Measurements from ENCODE around the gene CRYL1. TPM values are rescaled to one million over a fixed set of nuclear protein-coding genes. Genes with fewer than 3 reads are reported as not detected.

CRYL1 gene
- total RNA-seq, 2 donors from 2014 or later: 24.4 to 30.2 TPM

DNA sequence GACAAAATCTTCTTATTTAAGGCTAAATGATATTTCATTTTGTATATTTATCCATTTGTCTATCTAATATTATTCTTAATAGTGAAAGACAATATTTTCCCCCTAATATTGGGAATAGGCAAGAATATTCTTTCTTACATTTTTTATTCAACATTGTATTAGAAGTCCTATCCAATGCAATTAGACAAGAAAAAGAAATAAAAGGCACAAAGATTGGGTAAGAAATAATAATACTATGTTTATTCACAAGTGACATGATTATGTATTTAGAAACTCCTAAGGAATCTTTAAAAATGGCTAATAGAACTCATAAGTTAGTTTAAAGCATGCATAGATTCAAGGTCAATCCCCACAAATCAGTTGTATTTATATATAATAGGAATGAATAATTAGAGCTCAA is 11.3 kb upstream of the CRYL1 start:
- intact Hi-C loops (cut with DNase I): no loop called here
- no peak for DNase-seq (ENCODE audit: low spot score)

DNA sequence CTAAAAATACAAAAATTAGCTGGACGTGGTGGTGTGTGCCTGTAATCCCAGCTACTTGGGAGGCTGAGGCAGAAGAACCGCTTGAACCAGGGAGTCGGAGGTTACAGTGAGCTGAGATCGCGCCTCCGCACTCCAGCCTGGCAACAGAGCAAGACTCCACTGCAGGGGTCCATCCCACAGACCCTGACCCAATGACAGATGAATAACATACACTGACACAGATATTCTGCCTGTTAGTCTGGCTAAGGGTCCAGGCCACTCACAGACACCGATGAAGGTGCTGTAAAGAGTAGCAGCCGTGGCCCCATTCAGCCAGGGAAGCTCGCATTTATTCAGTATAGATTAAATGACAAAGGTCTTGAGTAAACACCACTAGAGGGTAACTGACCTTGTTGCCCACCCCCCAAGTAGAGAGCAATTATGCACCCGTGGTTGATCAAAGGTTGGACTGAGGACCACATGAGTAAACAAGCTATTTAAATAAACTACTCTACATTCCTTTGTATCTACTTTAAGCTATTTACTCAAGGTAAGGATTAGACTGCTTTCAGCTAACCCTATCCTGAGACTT is 8.5 kb upstream of the CRYL1 start:
- intact Hi-C loops (cut with DNase I): no loop called here
- DNase-seq (ENCODE audit: low spot score): no peak

DNA sequence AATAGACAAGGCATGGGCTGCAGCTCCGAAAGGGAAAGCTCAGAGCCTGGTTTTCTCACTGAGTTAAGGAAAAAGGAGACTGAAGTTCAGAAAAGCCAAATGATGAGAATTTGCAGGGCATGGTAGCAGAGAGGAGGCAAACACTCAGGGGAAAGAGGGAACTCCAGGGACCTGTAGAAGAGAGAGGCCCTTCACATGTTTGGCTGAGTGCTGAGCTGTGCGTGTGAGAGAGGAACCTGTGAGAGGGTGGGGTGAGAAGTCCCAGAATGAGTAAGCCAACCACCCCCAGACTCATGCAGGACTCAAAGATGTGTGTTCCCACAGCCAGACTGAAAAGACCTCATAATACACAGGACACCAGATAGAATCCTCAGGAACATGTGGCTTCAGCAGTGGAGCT is 2.8 kb upstream of the CRYL1 start:
- DNase-seq (ENCODE audit: low spot score): no peak
- intact Hi-C loops (cut with DNase I): no loop called here

DNA sequence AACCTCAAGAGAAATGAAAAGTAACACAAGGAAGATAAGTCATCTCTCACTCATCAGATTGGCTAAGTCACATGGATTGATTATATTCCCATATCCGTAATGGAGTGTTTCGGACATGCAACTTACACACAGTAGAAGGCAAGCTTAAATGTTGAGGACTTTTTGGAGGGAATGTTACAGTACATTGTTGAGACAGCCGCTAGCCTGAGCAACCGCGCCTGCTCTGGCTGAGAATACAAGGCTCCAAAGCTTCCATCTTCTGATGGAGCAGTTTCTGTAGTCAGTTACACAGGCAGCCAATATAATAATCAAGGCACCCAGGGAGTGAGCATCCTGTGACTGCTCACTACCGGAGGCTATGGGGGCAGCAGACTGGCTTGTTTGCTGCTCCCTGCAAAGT is 1.0 kb upstream of the CRYL1 start:
- intact Hi-C loops (cut with DNase I): no loop called here

DNA sequence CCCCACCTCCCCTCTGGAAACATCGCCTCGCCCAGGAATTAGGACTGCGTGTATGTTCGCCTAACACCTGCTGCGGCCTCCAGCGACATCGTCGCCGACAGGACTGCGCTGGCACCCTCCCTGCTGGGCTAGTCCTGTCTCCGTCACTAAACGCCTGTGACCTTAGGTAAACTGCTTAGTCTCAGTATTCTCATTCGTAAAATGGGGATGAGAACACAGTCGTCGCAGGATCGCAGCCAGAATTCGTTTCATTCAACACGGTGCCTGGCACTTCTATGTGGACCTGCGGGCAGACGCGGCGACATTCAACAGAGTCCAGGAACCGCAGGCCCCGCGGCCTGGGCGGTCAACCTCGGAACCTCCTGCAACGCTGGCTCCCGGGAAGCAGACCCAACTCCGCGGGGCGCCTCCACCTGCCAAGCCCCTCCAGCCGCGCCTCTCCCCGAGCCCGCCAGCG is 485 bp downstream of the CRYL1 start:
- DNase-seq (ENCODE audit: low spot score): peak; percentile 83
- intact Hi-C loops (cut with DNase I): no loop called here

More for the DNA sequence above, 1.0 kb upstream of the CRYL1 start:
- DNase-seq (ENCODE audit: low spot score): no peak

- DNase-seq (ENCODE audit: low spot score): no peak
- intact Hi-C loops (cut with DNase I): no loop called here
Observed at GRCh38 chr13:20521364-20522115, 4.1 kb downstream of the CRYL1 start.

GRCh38 chr13:20519875-20520274 is 5.8 kb downstream of the CRYL1 start:
- no peak for DNase-seq (ENCODE audit: low spot score)
- intact Hi-C loops (cut with DNase I): no loop called here

- intact Hi-C loops (cut with DNase I): no loop called here
- no peak for DNase-seq (ENCODE audit: low spot score)
Observed at GRCh38 chr13:20518660-20519100, 7.0 kb downstream of the CRYL1 start.

- DNase-seq (ENCODE audit: low spot score): no peak
- intact Hi-C loops (cut with DNase I): no loop called here
Observed at GRCh38 chr13:20514866-20515265, 10.8 kb downstream of the CRYL1 start.

GRCh38 chr13:20513466-20513995 is 12.1 kb downstream of the CRYL1 start:
- no peak for DNase-seq (ENCODE audit: low spot score)
- intact Hi-C loops (cut with DNase I): no loop called here

GRCh38 chr13:20512042-20512683 is 13.5 kb downstream of the CRYL1 start:
- intact Hi-C loops (cut with DNase I): no loop called here
- no peak for DNase-seq (ENCODE audit: low spot score)

DNA sequence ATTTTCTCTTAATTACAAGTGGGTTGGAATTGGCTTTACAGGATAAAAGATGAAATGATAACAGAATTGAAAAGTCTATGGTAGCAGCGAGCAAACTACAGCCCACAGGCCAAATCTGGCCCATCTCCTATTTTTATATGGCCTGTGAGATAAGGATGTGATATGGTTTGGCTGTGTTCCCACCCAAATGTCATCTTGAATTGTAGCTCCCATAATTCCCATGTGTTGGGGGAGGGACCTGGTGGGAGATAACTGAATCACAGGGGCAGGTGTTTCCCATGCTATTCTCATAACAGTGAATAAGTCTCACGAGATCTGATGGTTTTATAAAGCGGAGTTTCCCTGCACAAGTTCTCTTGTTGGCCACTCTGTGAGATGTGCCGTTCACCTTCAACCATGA is 19.0 kb downstream of the CRYL1 start:
- DNase-seq (ENCODE audit: low spot score): no peak
- intact Hi-C loops (cut with DNase I): no loop called here

DNA sequence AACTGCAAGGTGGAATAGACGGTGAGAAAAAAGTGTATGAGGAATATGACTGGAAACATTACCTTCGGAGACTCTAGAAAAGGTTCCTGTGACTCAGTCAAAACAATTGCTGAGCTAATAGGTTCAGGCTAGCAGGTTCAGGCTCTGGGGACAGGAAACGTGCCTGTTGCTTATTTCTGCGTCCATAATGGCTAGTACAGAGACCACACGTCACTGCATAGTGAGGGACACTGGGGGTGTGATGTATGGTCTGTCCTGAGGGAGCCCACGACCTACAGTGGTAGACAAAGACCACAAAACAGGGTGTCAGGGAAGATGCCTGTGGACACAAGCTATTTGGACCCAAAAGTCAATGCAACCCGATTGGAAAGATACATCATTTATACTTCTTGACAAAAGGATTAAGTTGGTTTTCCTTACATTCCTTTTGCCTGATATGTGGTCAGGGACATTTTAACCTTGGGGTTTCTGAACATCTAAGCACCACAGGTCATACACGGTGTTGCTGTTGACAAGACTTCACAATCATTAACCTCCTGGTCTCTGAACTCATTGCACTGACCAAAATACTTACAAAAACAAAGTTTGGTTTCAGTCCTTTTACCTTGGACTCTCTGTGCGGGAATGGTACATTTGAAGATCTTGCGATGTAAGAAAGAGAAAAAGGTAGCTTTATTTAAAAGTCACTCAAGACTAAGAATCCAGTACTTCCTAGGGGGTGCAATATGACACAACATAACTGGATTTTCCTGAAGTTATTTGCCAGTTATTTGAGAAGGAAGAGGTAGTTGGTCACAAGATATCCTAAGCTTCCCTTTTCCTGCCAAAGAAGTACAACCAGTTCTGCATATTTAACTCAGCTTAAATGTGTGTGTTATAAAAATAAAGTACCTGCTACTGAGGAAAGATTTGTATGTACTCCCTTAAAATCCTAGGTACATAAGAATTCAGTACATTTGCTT is 20.0 kb downstream of the CRYL1 start:
- intact Hi-C loops (cut with DNase I): no loop called here
- no peak for DNase-seq (ENCODE audit: low spot score)

DNA sequence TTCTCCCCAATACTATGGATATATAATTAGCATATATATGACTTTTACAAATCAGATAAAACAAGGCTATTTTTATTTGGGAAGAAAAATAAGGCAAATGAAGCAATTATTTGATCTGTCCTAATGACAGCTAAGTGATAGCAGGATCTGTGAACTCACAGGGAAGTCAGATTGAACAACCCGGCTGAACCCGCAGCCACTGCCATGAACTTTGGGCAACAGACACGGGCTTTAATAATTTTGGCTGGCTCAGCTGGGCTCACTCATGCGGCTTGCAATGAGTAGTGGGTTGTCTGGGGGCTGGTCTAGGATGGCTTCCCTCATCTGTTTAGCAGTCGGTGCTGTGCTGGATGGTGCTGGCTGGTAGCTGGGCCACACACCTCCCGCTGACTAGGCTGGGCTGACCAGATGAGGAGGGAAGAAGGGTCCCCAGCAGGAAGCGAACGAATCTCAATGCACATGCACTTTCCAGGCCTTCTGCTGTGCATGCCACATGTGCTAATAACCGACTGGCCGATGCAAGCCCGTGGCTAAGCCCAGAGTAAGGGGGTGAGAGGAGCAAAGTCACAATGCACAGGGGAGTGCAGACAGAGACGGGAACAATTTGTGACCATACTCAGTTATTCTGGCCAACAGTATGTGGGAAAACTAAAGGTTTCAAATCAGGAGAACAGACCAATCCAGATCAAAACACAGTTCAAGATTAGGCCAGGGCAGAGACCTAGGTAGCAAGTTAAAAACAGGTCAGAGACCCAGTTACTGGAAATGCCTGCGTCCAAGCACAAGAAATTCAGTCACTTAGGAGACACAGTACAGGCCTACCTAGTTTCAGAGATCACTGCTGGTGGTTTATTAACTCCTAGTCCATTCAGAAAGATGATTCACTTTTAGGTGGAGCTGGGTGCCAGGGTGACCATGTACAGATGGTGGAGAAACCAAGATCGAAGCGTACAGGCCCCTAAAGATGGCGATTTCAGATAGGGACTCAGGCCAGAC is 22.3 kb downstream of the CRYL1 start:
- no peak for DNase-seq (ENCODE audit: low spot score)
- intact Hi-C loops (cut with DNase I): no loop called here

- intact Hi-C loops (cut with DNase I): no loop called here
- DNase-seq (ENCODE audit: low spot score): no peak
Observed at GRCh38 chr13:20501592-20501991, 24.1 kb downstream of the CRYL1 start.

DNA sequence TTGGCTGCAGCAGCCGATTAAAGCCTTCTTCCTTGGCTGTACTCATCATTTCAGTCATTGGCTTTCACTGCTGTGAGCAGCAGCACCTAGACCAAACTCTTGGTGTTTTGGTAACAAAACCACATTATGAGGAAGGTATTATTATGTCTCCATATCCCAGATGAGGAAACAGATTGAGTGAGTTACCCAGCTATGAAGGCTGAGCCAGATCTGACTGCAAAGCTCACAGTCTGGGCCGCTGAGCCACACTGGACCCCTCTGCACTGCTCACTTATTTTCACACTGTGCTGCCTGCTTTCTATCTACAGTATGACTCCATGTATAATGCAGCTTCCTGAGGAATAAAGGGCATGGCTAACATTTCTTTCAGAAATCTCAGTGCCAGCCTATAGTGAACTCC is 24.5 kb downstream of the CRYL1 start:
- intact Hi-C loops (cut with DNase I): no loop called here
- DNase-seq (ENCODE audit: low spot score): no peak

GRCh38 chr13:20499986-20500385 is 25.7 kb downstream of the CRYL1 start:
- intact Hi-C loops (cut with DNase I): loop anchor here (10.0 kb wide), 2 partner anchors 325 to 425 kb away; no protein-coding TSS in a partner anchor
- no peak for DNase-seq (ENCODE audit: low spot score)

- DNase-seq (ENCODE audit: low spot score): no peak
- intact Hi-C loops (cut with DNase I): loop anchor here (10.0 kb wide), 2 partner anchors 326 to 426 kb away; no protein-coding TSS in a partner anchor
Observed at GRCh38 chr13:20498659-20499058, 27.0 kb downstream of the CRYL1 start.

All from posterior vena cava (tissue), 2 donors.